Myocyte (in vitro differentiated cells): ENCODE results near the gene TMEM72. TPM values are rescaled to one million over a fixed set of nuclear protein-coding genes. Genes with fewer than 3 reads are reported as not detected.

ENCODE experiments used
- DNase-seq: peaks from one replicate; pipeline ENCODE4 v3.0.0-alpha.2; 2012; ENCODE audit warnings: low read depth
- total RNA-seq: library from RNA; depleted of rRNA; stranded (reverse); fragments of >200 nt; gene quantifications from 2 replicates; pipeline ENCODE4 v1.2.3, GENCODE V29; 2014

Gene TMEM72
- total RNA-seq, 1 donor from 2014 or later = 0.96 TPM

DNA sequence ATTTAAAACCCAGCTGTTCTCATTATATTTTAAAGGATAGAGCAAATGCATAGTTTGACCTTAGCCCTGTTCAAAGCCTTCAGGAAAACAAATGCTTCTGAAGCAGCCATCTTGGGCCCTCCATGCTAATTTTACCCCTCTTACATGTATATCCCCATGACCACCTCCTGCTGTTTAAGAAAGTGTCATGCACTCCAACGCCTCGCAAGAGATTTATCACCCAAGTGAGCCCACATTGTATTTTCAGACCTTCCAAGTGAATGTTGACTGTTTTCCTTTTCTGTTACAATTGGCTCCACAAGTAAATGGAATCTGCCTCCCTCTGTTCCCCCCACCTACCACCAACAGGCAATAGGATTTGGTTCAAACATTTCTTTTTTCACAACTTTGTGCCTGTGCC, 5.3 kb downstream of the TMEM72 start:
- DNase-seq = no peak

DNA sequence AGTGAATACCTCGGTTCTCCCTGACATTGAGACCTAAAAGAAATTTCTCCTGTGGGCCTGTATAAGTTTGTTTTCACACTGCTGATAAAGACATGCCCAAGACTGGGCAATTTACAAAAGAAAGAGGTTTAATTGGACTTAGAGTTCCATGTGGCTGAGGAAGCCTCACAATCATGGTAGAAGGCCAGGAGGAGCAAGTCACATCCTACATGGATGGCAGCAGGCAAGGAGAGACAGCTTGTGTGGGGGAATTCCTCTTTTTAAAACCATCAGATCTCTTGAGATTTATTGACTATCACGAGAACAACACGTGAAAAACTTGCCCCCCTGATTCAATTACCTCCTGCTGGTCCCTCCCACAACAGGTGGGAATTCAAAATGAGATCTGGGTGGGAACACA, 6.7 kb downstream of the TMEM72 start:
- DNase-seq = peak; percentile 71

DNA sequence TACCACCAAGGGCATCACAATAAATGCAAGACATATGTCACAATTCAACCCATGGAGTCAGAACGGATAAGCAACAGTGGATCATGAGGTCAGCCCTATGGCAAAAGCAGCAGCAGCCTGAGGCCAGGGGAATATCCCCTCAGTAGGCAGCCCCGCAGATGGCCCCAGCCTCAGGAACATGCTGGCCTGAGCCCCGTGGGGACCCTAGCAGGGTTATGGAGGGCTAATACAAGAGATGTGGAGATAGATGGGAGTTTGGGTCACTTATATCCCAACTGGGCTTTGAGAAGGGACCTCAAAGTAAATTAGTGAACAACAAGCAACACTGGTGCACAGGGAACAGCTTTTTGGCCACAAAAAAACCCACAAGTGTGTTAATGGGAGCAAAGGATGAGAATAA, 9.1 kb downstream of the TMEM72 start:
- DNase-seq = no peak

DNA sequence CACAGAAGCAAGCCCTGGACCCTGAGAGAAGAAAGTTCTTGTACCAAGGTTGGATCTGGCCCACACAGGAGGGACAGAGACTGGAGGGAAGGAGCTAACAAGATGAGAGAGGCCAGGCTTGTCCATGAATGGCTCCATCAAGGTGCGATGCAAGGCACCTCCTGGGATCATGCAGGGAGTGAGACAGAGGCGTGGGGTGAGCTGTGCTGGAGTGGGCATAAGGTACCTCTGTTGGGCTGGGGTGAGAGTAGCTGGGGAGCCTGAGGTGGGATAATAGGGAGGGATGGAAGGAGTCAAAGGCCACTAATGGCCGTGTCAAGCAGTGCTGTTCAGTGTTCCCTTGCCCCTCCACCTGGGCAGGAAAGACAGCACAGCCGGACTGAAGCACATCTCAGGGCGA, 9.9 kb downstream of the TMEM72 start:
- no peak for DNase-seq

DNA sequence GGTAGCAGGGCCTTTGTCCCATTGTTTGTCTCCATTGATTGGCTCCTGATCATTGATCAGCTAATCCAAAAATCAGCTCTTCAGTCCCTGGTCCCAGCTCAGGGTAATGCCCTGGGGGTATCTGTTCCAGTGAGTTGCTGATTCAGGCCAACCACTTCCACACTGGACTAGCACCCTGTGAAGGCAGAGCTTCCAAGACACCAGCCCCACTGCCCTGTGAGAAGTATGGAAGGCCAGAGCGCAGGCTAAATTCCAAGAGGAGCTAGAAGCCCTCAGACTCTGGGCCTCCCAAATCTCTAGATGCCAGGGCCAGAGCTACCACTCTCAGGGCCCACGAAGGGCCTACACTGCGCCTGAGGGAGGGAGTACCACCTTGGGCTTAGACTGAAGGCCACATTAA, 10.4 kb downstream of the TMEM72 start:
- no peak for DNase-seq

DNA sequence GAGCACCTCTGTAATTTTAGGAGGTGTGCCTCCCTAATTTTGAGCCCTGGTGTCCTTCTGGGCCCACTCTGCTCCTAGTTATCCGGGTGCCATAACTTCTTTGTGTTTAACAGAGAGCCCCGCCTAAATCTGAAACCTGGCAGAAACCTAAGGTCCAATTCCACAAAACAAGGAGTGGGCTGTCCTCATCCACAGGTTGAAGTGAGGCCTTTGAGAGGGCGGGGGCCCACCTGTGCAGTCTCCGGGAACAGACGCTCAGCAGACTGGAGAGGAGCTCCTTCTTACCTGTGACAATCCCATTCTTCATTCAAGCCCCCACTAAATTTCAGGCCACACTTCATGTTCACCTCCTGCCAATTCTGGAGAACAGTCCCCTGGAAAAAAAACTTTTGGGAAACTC, 10.9 kb downstream of the TMEM72 start:
- DNase-seq = no peak

DNA sequence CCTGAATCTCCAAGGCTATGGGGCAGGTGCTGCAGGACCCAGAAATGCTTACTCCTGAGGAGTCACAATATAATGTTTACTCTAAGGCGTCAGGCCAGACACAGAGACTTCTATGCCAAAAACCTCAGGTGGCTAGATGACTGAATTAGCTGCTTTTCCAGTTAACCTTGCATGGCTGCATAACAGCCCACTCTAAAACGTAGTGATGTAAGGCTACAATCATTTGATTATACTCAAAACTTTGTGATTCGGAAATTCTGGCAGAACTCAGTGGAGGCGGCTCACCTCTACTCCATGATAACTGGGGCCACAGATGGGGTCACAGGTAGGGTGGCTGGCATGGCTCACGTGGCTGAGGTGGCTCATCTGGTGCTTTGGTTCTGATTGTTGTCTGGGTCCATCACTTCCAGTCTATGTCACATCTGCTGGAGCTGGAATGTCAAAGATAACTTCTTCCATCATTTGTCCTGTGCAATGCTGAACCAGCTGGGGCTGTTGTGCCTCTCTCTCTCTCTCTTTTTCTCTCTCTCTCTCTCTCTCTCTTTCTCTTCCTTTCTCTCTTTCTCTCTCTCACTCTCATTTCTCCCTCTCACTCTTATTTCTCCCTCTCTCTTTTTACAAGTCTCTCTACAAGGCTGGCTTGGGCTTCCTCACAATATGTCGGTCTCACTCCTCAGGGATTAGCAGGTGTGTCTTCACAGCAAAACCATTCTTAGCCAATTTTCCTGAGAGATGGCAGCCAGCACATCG, 11.8 kb downstream of the TMEM72 start:
- no peak for DNase-seq

DNA sequence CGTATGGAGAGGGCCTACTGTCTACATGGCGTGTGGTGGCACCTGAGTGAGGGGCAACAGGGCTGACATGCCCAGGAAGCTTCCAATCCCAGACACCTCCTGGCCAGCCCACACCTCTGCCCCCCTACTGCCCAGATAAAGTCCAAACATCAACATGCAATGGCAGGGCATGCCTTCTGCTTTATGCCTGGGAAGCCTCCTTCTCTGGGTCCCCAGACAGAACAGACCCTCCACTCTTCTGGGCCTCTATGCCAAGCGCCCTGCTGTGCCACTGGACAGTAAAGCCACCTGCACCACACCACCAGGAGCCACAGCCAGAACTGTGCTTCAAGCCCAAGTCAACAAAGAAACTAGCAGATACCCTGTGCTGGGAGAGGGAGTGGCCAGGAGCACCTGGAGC, 12.5 kb downstream of the TMEM72 start:
- no peak for DNase-seq

DNA sequence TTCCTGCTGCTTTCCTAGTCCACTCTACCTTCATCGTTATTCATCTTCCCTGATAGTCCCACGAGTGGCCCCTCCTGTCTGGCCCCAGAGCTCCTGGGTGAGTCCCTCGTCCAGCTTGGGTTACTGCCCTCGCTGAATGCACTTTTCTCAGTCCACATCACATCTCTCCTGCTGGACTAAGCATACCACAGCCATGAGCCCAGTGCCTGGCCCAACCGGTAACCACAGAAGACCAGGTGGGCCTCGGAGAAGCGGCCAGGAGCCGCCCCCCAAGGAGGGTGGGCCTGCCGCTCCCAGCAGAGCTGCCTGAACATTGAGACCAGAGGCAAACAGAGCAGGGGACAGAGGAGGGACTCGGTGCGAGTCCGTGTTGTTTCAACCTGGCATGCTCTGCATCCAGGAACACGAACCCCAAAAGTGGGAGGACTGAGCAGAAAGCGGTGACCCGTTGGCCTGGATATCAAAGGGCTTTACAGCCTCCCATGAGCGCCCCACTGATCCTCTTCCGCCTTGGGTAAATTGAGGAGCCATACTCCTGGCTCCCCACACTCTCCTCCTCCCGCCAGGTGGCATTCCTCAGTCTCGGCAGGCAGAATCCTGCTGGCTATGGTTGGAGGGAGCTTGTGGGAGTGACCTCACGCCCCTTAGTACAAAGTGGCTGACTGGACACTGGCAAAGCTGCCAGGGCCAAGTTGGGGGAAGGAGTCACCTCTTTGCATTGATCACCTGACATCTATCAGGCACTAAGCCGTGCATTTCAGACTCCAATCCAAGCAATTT, 13.3 kb downstream of the TMEM72 start:
- peak; percentile 69 for DNase-seq

DNA sequence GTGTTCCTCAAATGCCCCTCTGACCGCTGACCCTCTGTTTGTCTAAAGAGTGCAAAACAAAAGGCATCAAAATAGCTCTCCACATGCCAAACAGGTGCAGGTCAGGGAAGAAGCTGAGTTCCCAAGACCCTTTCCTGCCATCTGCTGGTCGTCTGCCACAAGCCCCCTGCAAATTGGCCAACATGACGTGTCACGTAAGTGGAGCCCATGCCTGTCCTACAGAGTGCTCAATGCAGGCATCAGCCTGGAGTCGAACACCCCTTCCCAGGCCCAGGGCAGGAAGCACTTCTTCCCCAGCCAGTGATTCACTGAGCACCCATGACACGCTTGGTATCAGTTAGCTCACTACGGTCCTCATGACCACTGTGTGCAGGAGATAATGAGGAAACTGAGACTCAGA, 14.1 kb downstream of the TMEM72 start:
- DNase-seq = peak; percentile 85

DNA sequence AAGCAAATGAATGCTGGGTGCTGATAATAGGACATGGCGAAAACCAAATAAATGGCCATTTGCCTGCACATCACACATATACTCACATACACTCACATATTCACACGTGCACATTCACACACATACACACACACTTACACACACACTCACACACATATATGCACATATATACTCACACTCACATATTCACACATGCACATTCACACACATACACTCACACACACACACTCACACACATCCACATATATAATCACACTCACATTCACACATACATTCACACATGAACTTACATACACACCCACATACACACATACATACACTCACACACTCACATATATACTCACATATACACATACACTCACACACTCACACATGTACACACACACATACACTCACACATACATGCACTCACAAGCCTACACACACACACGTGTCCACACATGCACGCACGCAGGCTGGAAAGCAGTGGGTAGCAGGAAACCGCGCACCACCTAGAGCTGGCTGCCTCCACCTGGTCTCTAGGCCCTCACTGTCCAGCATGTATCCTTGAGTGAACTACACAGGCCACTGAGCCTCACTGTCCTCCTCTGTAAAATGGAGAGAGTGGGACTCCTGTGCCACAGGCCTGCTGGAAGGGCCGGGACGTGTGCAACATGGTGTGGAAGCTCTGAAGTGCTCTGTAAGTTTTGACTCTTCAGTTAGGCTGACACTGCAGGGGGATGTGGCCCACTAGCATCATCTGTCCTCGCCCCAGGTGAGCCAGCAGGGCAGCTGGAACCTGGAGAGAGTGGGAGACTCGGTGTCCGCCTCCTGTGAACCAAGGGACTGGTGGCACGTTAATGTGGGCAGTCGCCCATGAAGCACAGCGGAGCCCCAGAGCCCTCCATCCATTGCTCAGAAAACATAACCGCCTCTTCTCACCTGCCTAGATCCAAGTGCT, 14.9 kb downstream of the TMEM72 start:
- no peak for DNase-seq

DNA sequence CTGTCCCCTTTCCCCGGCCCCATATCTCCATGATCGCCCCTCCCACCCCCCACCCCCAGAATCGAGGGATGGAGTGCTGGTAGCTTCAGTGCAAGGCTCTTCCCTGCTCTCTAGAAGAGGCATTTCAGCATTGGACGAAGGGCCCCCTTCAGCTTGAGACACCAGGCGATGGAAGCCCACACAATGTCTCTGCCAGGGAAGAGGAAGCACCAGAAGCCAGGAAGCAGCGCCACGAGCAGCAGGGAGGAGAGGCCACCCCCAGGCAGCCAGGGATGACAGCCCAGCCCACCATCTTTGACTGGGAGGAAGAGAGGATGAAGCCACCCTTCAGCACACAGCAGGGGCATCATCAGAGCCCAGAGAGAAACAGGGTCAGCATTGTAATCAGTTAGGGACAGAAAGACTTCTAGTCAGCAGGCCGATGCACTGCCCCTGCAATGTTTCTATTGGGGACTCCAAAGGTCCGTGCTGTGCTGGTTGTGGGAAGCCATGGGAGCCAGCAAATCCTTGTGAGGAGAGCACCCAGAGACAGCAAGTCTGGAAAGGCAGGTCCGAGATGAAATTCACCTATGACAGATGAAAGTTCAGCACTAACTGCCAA, 15.7 kb downstream of the TMEM72 start:
- DNase-seq = no peak

DNA sequence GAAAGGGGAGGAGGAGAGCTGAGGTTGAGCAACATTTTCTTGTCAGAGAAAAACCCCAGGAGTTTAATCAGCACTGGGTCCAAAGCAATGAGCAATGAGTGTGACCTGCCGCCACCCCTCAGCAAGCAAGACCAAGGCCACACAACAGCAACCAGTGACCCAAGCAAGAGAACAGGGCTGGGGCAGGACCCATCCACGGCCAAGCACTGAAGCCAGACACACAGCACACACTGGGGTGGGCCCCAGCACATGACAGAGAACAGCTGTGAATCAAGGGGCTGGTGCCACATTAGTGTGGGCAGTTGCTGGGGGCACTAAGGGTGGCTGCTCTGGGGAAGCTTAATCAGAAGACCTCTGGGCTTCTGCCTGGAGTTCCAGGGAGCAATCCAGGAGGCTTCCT, 16.2 kb downstream of the TMEM72 start:
- DNase-seq = peak; percentile 81

DNA sequence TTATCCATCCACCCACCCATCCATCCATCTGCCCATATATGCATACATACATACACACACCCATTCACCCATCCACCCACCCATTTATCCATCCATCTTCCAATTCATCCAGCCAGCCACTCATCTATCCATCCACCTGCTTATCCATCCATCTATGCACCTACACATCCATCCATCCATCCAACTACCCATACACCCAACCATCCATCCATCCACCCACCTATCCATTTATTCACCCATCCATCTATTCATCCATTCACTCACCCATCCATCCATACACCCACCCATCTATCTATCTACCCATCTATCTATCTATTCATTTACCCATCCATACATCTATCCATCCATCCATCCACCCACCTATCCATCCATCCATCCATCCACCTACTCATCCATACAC, 17.3 kb downstream of the TMEM72 start:
- DNase-seq = no peak

DNA sequence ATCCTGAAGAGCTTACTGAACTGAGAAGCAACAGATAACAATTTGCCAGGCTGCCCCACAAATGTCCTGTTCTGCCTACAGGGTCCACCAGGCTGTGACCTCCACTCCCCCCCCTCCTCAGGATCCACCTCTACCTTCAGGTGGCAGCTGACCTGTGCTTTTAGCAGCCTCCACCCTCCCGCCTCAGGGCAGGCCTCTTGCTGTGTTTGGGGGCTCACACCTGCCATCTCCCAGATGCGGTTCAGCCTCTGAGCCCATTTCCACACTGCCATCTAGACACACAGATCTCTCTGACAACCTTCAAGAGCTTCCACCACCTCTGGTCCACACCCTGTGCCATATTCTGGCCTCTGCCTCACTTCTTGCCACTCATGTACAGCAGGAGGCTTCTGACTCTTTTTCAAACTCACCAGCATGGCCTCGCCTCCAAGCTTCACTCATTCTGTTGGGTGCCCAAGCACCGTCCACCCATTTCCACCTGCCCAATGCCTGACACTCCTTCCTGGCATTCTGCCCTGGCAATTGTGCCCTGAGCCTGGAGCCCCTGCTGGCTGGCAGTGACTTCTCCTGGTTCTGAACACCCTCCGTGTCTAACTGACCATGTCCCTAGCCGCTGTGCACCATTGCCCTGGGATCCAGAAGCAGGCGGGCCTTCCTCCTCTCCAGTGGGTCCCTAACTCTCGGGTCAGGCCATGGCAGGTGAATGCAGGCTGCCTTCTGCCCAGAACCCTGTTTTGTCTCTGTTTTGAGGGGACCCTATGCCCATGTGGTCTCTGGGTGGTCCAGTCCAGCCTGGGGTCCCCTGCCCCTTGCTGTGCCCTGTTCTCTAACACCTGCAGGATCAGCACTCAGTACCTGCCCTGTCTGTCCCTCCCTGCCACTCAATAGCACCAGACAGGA, 18.5 kb downstream of the TMEM72 start:
- no peak for DNase-seq

DNA sequence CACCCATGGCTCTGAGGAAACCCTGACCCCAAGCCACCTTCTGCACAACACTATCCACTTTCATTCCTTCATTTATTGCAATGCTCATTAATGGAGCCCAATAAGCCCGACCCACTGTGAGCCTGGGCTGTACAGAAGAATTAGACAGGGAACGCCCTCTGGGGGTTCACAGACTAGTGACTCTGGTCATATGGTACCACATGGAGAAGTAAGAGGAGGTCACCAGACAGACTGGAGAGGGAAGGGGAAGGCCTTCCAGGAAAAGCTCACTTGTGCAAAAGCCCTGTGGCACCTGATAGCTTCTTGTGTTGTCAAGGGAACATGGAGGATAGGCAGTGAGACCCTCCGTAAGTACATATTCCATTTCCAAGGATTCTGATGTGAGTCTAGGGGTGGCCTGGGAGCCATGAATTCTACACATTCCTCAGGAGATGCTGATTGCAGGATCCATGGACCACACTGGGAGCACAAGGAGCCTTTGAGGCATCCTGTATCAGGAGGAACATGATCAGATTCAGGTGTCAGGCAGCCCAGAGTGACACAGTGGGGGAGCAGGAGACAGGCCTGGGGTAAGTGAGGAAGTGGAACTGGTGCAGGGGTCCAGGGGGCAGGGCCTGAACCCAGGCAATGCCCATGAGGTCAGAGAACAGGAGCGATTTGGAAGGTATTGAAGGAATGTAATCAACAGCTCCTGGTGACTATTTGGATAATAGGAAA, 19.9 kb downstream of the TMEM72 start:
- no peak for DNase-seq

DNA sequence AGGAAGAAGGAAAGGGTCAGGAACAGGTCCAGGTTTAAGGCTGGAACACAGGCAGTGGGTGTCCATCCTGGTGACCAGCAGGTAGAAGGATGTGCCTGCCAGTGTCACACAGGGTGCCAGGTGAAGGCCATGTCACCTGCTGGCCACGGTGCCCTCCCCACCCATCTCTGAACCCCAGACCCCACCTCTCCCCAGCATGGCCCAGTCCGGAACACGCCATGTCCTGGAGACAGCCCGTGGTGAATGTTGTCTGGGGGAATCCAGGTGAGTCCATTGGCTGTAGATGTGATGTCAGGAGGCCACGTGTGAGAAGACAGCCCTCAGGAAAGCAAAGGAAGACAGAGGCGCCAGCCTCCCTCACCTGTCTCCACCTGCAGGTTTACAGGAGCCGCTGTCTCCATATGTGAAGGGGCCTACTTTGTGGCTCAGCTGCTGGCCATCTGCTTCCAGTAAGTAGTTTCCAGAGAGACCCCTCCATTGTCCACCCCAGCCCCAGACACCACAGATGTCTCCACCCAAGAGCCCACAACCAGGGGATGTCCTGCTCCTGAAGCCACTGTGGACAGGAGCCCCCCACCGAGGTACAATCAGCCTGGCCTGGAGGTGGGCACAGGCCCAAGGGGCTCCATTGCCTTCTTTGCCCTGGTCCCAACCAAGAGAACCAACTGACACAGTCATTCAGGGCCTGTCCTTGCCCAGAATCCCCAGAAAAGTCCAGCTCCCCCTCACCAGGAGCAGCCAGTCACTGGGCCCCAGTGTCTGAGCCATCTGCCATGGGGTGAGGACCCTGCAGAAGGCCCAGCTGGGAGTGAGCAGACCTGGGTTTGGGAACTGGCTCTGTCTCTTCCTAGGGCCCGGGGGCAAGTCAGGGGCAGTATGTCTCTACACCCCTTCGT, 20.7 kb downstream of the TMEM72 start:
- no peak for DNase-seq
